GM12864 (cell line): ENCODE results near the gene KRTAP5-8.
"Not testable (repeated sequence)": the region's sequence is repeated elsewhere in the genome, so short reads cannot be mapped to it uniquely, and the experiment has no call there.

Experiments used
- DNase-seq: peaks from one replicate; pipeline ENCODE4 v3.0.0-alpha.2; 2011; ENCODE audit warnings: low read depth
- H3K4me3 ChIP-seq: 2 replicates; pipeline ENCODE4 v1.5.1; 2011; ENCODE audit warnings: mild to moderate bottlenecking, low read depth, low read length, control low read depth
- CTCF ChIP-seq: IDR thresholded peaks from 2 replicates; pipeline ENCODE4 v1.5.1; 2011; ENCODE audit warnings: low read depth, mild to moderate bottlenecking, moderate library complexity, low read length, control low read depth, inconsistent platforms; ENCODE audit errors: missing control alignments

Gene KRTAP5-8

DNA sequence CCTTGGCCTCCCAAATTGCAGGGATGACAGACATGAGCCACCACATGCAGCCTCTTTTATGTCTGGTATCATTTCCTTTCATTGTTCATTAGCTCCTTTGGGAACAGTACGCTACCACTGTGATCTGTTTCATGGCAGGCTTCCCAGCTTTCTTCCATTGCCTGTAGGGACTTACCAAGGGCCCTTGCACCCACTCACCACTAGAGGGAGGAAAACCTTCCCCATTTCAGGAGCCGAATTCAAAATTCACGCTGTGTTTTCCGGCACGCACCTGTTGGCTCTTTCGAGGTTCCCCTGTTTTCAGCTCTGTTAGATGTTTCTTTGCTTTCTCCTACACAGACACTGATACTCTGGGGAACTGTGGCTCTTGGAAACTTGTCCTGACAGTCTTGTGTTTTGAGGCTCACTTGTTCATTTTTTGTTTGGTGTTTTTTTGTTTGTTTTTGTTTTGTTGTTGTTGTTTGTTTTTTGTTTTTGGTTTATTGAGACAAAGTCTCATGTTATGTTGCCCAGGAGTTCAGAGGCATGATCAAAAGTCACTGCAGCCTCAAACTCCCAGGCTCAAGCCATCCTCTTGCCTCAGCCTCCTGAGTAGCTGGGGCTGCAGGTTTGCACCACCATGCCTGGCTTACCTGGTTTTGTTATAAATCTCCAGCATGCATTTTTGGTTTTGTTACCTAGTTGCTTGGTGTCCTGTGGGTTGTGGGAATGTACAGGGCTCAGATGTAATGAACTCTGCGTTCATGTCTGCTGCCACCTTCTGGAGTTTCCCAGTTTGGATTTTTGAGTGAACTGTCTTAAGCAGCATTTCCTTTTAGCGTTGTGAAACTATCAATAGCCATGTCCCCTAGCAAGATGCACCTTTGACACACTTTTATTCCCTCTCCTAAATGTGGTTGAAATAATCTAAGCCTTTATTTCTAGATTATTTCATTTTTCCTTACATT is 42.5 kb downstream of the KRTAP5-8 start:
- no peak overlapping the region for H3K4me3 ChIP-seq
- peak; percentile 92 for TF ChIP-seq CTCF
- DNase-seq: no peak

- DNase-seq: no peak
- no peak overlapping the region for H3K4me3 ChIP-seq
- TF ChIP-seq CTCF: no peak
Measured at GRCh38 chr11:71581826-71582225, 44.0 kb downstream of the KRTAP5-8 start.

DNA sequence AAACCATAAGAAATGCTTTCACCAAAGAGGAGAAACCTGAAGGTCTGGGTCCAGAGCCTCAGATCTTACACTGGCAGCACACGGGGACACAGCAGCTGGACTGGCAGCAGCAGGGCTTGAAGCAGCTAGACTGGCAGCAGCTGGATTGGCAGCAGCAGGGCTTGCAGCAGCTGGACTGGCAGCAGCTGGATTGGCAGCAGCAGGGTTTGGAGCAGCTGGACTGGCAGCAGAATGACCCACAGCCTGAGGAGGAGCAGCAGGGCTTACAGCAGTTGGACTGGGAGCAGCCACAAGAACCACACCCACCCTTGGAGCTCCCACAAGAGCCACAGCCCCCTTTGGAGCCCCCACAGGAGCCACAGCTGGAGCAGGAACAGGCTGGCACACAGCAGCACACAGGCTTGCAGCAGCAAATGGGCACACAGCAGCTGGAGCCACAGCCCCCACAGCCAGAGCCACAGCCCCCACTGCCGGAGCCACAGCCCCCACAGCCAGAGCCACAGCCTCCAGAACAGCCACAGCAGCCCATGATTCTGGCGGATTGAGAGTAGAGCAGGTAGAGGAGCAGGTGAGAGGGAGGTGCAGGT is 44.6 kb downstream of the KRTAP5-8 start, which contains the start of gene KRTAP5-11:
KRTAP5-11 (minus strand) TSS at position 567 of the 587 bp plus-strand sequence; CDS start at position 529, 38 bp downstream.
- no peak within 1 kb of the TSS for H3K4me3 ChIP-seq
- DNase-seq: no peak
- TF ChIP-seq CTCF: no peak

DNA sequence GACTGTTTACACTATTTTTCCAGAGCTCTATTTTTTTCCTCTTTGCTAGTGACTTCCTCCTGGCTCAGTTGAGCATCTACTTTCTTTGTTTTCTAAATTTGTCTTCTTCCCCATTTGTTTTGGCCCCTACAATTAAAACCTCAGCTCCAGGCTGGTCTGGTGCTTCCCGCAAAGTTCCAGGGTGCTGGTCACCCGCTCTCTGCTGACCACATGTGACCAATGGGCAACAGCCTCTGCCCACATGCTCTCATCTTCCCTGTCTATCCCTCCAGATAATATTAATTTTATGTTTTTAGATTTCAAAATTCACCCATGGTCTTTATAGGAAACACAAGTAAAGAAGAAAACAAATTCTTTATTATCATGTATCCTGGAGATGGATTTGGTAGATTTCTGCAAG is 45.1 kb downstream of the KRTAP5-8 start:
- DNase-seq, H3K4me3 ChIP-seq: not testable (repeated sequence)

- not testable (repeated sequence) for H3K4me3 ChIP-seq, DNase-seq
Measured at GRCh38 chr11:71585673-71586072, 47.8 kb downstream of the KRTAP5-8 start.

GRCh38 chr11:71588314-71588713 is 50.5 kb downstream of the KRTAP5-8 start:
- DNase-seq, H3K4me3 ChIP-seq: not testable (repeated sequence)
